CD14-positive monocyte (primary cell): ENCODE measurements around the gene RASIP1. TPM values are rescaled to one million over a fixed set of nuclear protein-coding genes. Genes with fewer than 3 reads are reported as not detected.
"Not testable (repeated sequence)": the region's sequence is repeated elsewhere in the genome, so short reads cannot be mapped to it uniquely, and the experiment has no call there.

Source experiments
- DNase-seq, 3 donors: peaks; one replicate each; pipeline ENCODE4 v3.0.0-alpha.2; 2011 to 2022
- H2AFZ ChIP-seq: 2 replicates; pipeline ENCODE4 v1.6.0; 2012; ENCODE audit warnings: mild to moderate bottlenecking, low read depth, low read length, inconsistent platforms; ENCODE audit not compliant: insufficient read depth, poor library complexity, severe bottlenecking
- H3K27ac ChIP-seq, 2 donors: 1 replicate in 1 of 2; 2 replicates in 1 of 2; pipeline ENCODE4 v1.5.1; 2012 to 2013; ENCODE audit warnings: low read length in 2 of 2, control low read depth in 1 of 2, inconsistent platforms in 1 of 2, low read depth in 1 of 2, mild to moderate bottlenecking in 1 of 2
- H3K27me3 ChIP-seq, 2 donors: one replicate each; pipeline versions ENCODE4 v1.6.0 to v1.6.1; 2011 to 2013; ENCODE audit warnings: low read length in 2 of 2; ENCODE audit not compliant: control insufficient read depth in 2 of 2, insufficient read depth in 2 of 2
- H3K36me3 ChIP-seq, 2 donors: replicated peaks in 1 of 2; 1 replicate in 1 of 2; 2 replicates in 1 of 2; pipeline versions ENCODE4 v1.5.1 to v1.6.1; 2012 to 2013; ENCODE audit warnings: low read length in 2 of 2, control low read depth in 1 of 2, inconsistent platforms in 1 of 2, mild to moderate bottlenecking in 1 of 2; ENCODE audit not compliant: insufficient read depth in 2 of 2, control insufficient read depth in 1 of 2
- H3K4me1 ChIP-seq, 2 donors: 1 replicate in 1 of 2; 2 replicates in 1 of 2; pipeline versions ENCODE4 v1.5.1 to v1.6.1; 2012 to 2013; ENCODE audit warnings: low read length in 2 of 2, control low read depth in 1 of 2, inconsistent platforms in 1 of 2, mild to moderate bottlenecking in 1 of 2, moderate library complexity in 1 of 2; ENCODE audit not compliant: insufficient read depth in 2 of 2, control insufficient read depth in 1 of 2
- H3K4me2 ChIP-seq: replicated peaks from 2 replicates; pipeline ENCODE3; 2012; ENCODE audit warnings: low read length, moderate library complexity, mild to moderate bottlenecking; ENCODE audit not compliant: poor library complexity, severe bottlenecking; ENCODE audit errors: extremely low read depth
- H3K4me3 ChIP-seq, 3 experiments: fragments of 200-600 bp in 1 of 3; sonication (generic) in 1 of 3; replicated peaks in 1 of 3; 1 replicate in 2 of 3; 2 replicates in 1 of 3; pipeline ENCODE4 v1.5.1; 2011 to 2013; ENCODE audit warnings: low read length in 3 of 3, mild to moderate bottlenecking in 3 of 3, control low read depth in 2 of 3, low read depth in 2 of 3, inconsistent platforms in 1 of 3, moderate library complexity in 1 of 3
- H3K79me2 ChIP-seq: 2 replicates; pipeline ENCODE4 v1.6.0; 2012; ENCODE audit warnings: mild to moderate bottlenecking, control low read depth, inconsistent platforms, low read length, moderate library complexity; ENCODE audit not compliant: insufficient read depth
- H3K9ac ChIP-seq: 2 replicates; pipeline ENCODE4 v1.6.0; 2017; ENCODE audit warnings: low read length, mild to moderate bottlenecking; ENCODE audit not compliant: insufficient read depth, poor library complexity, severe bottlenecking
- H3K9me3 ChIP-seq, 2 donors: replicated peaks in 1 of 2; 1 replicate in 1 of 2; 2 replicates in 1 of 2; pipeline versions ENCODE4 v1.5.1 to v1.6.1; 2012 to 2013; ENCODE audit warnings: low read length in 2 of 2, control low read depth in 1 of 2; ENCODE audit not compliant: control insufficient read depth in 1 of 2, insufficient read depth in 1 of 2
- H4K20me1 ChIP-seq: 2 replicates; pipeline ENCODE4 v1.6.0; 2012; ENCODE audit warnings: mild to moderate bottlenecking, low read length, control low read depth, moderate library complexity; ENCODE audit not compliant: insufficient read depth
- H3K27ac Mint-ChIP-seq, 7 donors: one replicate each; pipeline ENCODE4 v1.8.0; 2020; ENCODE audit warnings: mild to moderate bottlenecking in 7 of 7, mixed read lengths in 7 of 7, moderate library complexity in 6 of 7, inconsistent platforms in 2 of 7
- H3K27me3 Mint-ChIP-seq, 3 donors: one replicate each; pipeline ENCODE4 v1.8.0; 2021 to 2022; ENCODE audit warnings: low read depth in 3 of 3, mild to moderate bottlenecking in 3 of 3, mixed read lengths in 3 of 3, moderate library complexity in 3 of 3, inconsistent platforms in 1 of 3
- H3K36me3 Mint-ChIP-seq, 2 donors: one replicate each; pipeline ENCODE4 v1.8.0; 2020; ENCODE audit warnings: mixed read lengths in 2 of 2, inconsistent platforms in 1 of 2, mild to moderate bottlenecking in 1 of 2
- H3K4me1 Mint-ChIP-seq: one replicate; pipeline ENCODE4 v1.8.0; 2020; ENCODE audit warnings: mild to moderate bottlenecking, mixed read lengths
- H3K4me3 Mint-ChIP-seq, 2 donors: one replicate each; pipeline ENCODE4 v1.8.0; 2020; ENCODE audit warnings: mild to moderate bottlenecking in 2 of 2, mixed read lengths in 2 of 2, moderate library complexity in 1 of 2
- H3K9me3 Mint-ChIP-seq, 7 donors: one replicate each; pipeline ENCODE4 v1.8.0; 2020 to 2022; ENCODE audit warnings: mixed read lengths in 7 of 7, mild to moderate bottlenecking in 6 of 7, moderate library complexity in 6 of 7, inconsistent platforms in 2 of 7
- CTCF ChIP-seq: fragments of 200-600 bp; IDR thresholded peaks from one replicate; pipeline ENCODE4 v1.8.0; 2022; ENCODE audit warnings: antibody characterized with exemption, mild to moderate bottlenecking
- WGBS: methylation state at CpG from one replicate; pipeline ENCODE4 v1.1.5; 2013; ENCODE audit warnings: missing lambda C conversion rate; ENCODE audit not compliant: insufficient coverage; 5-methylcytosine and 5-hydroxymethylcytosine counted together
- intact Hi-C, 2 donors: fragments of 100-400 bp; cut with micrococcal nuclease; formaldehyde crosslinking; loops; one replicate each; pipeline versions ENCODE4 v1.15.0 to v1.15.1; 2023
- polyA plus RNA-seq, 3 donors: library from polyadenylated mRNA; depleted of rRNA in 1 of 3; unstranded in 2 of 3; stranded (reverse) in 1 of 3; fragments of 300-500 nt in 2 of 3; fragments of >200 nt in 1 of 3; fragmentation: Illumina TruSeq in 2 of 3; gene quantifications; 1 replicate in 2 of 3; 2 replicates in 1 of 3; pipeline ENCODE4 v1.2.3, GENCODE V29; 2012 to 2021

The RASIP1 gene
- polyA plus RNA-seq, 3 donors: 1.2 TPM; not detected in 2

- no peaks in the 10 kb centered on the region for H3K36me3 ChIP-seq
- Mint-ChIP-seq H3K27me3 (peaks cover 0 to 6% (median 1%) of the 10 kb centered on the region in 3 donors), H3K9me3 (peaks cover 0 to 4% (median 0%) of the 10 kb centered on the region in 7 donors), H3K36me3 (no peaks in the 10 kb centered on the region), H3K4me3 (no peak overlapping the region), H3K4me1 (peaks cover 13% of the 10 kb centered on the region), H3K27ac (peak overlapping the region in 1 of 7 donors; percentile 69)
- H3K79me2 ChIP-seq: no peaks in the 10 kb centered on the region
- H3K27ac ChIP-seq: no peak overlapping the region
- no peaks in the 10 kb centered on the region for H4K20me1 ChIP-seq
- no peak overlapping the region for H3K9ac ChIP-seq
- no peaks in the 10 kb centered on the region for H3K27me3 ChIP-seq
- intact Hi-C loops: loop anchor here in 1 of 2 donors (10.0 kb wide), 1 partner anchor 74 kb away; the partner anchor contains the start of gene CA11
- H3K4me1 ChIP-seq: peaks cover 16 to 26% of the 10 kb centered on the region in 2 donors
- no peak overlapping the region for H3K4me3 ChIP-seq
- no peak overlapping the region for H2AFZ ChIP-seq
- TF ChIP-seq CTCF: no peak
- DNase-seq: no peak
- no peak overlapping the region for H3K4me2 ChIP-seq
- WGBS: 93% methylated on average over 15 of the region's 15 CpGs
- no peaks in the 10 kb centered on the region for H3K9me3 ChIP-seq
Measured at GRCh38 chr19:48718711-48719231, 21.6 kb downstream of the RASIP1 start.

GRCh38 chr19:48718106-48718505, 22.3 kb downstream of the RASIP1 start:
- H3K27ac ChIP-seq, H2AFZ ChIP-seq, DNase-seq, H3K36me3 Mint-ChIP-seq, H3K4me3 Mint-ChIP-seq, H4K20me1 ChIP-seq, H3K4me2 ChIP-seq, H3K9me3 ChIP-seq, H3K79me2 ChIP-seq, H3K9me3 Mint-ChIP-seq, H3K27me3 Mint-ChIP-seq, H3K4me3 ChIP-seq, H3K36me3 ChIP-seq, H3K9ac ChIP-seq, H3K27ac Mint-ChIP-seq, H3K27me3 ChIP-seq: not testable (repeated sequence)
- 98% methylated on average over 8 of the region's 13 CpGs for WGBS
- H3K4me1 ChIP-seq: peaks cover 23 to 33% of the 10 kb centered on the region in 2 donors
- intact Hi-C loops: loop anchor here in 1 of 2 donors (10.0 kb wide), 1 partner anchor 73 kb away; the partner anchor contains the start of gene CA11
- peaks cover 17% of the 10 kb centered on the region for H3K4me1 Mint-ChIP-seq
